Right lobe of liver (tissue), 6 donors: Measurements from ENCODE around the gene AHNAK. TPM values are rescaled to one million over a fixed set of nuclear protein-coding genes. Genes with fewer than 3 reads are reported as not detected.
A peak's percentile ranks its signal among the peaks of the same experiment; 100 is the strongest.

Experiments
- ATAC-seq, 4 donors: fragments of 200-7000 bp; cut with Tn5 transposase; one replicate each; pipeline ENCODE4 v1.9.1; 2020; ENCODE audit warnings: mild to moderate bottlenecking in 4 of 4, moderate library complexity in 4 of 4
- DNase-seq, 3 donors: peaks; one replicate each; pipeline ENCODE4 v3.0.0-alpha.2; 2020
- H3K27ac ChIP-seq, 3 donors: fragments of 200-600 bp; one replicate each; pipeline ENCODE4 v1.8.0; 2022
- H3K27me3 ChIP-seq, 2 donors: fragments of 200-600 bp; one replicate each; pipeline ENCODE4 v1.8.0; 2022
- H3K36me3 ChIP-seq, 4 donors: fragments of 200-600 bp; sonication (generic) in 1 of 4; one replicate each; pipeline versions ENCODE4 v1.5.1 to v1.8.0; 2017 to 2022; ENCODE audit warnings: control low read depth in 1 of 4
- H3K4me1 ChIP-seq, 4 donors: fragments of 200-600 bp; sonication (generic) in 1 of 4; one replicate each; pipeline versions ENCODE4 v1.5.1 to v1.8.0; 2017 to 2022; ENCODE audit warnings: control low read depth in 1 of 4
- H3K4me3 ChIP-seq, 3 donors: fragments of 200-600 bp; one replicate each; pipeline ENCODE4 v1.8.0; 2022
- H3K9me3 ChIP-seq, 4 donors: fragments of 200-600 bp; sonication (generic) in 1 of 4; one replicate each; pipeline versions ENCODE4 v1.5.1 to v1.8.0; 2017 to 2022; ENCODE audit warnings: control low read depth in 1 of 4
- CTCF ChIP-seq, 4 donors: fragments of 200-600 bp in 3 of 4; fragments of 450-650 bp in 1 of 4; IDR thresholded peaks; one replicate each; pipeline versions ENCODE4 v1.5.1 to v1.8.0; 2016 to 2022; ENCODE audit warnings: antibody characterized with exemption in 4 of 4, mild to moderate bottlenecking in 2 of 4
- POLR2A ChIP-seq: fragments of 450-650 bp; IDR thresholded peaks from one replicate; pipeline ENCODE4 v1.6.1; 2017; ENCODE audit warnings: antibody characterized with exemption, mild to moderate bottlenecking
- WGBS: methylation state at CpG from one replicate; pipeline ENCODE4 v1.1.6; 2018; ENCODE audit warnings: low coverage, low lambda C conversion rate; ENCODE audit not compliant: insufficient coverage; ENCODE audit errors: missing lambda C conversion rate; 5-methylcytosine and 5-hydroxymethylcytosine counted together
- intact Hi-C, 2 donors: fragments of 100-400 bp; cut with DNase I; formaldehyde crosslinking; loops; one replicate each; pipeline versions ENCODE4 v1.11.2 to v1.14.1; 2022
- total RNA-seq, 6 experiments: library from RNA; depleted of rRNA in 2 of 6; stranded (reverse); fragments of >200 nt in 2 of 6; fragmentation: NEBNext Ultra II Directional in 3 of 6; extraction: Animal tissue kit (Norgen Biotek cat#: 25700) in 3 of 6; gene quantifications; one replicate each; pipeline versions ENCODE4 v1.1.0 to v1.2.4, GENCODE V29; 2016 to 2023
- donor health status: DM: no; HTN: yes; CAD: no.
- donor health status: DM: no; HTN: no; CAD: no.
- donor health status: DM: no; HTN: no; CAD: no.
- donor health status: DM: no; HTN: yes; CAD: no.
- donor health status: DM: no; HTN: yes; CAD: no.

Gene AHNAK
- total RNA-seq, 6 experiments from 2014 or later, result 91.0 to 180 (median 113) TPM

- TF ChIP-seq CTCF (IDR thresholded peaks at IDR 0.05) (peak in 2 of 4 donors; percentile 17 to 57), POLR2A (no peak)
- ATAC-seq (peak; percentile 87 to 93 (median 89)), DNase-seq (peak; percentile 83 to 92 (median 90))
- H3K36me3 ChIP-seq, result no peaks in the 10 kb centered on the region
- WGBS, result 45% methylated on average over 7 of the region's 9 CpGs
- H3K27ac ChIP-seq, result peak overlapping the region; percentile 28 to 69 (median 32)
- intact Hi-C loops, result no loop called here
- no peaks in the 10 kb centered on the region for H3K9me3 ChIP-seq
- H3K4me3 ChIP-seq, result no peak overlapping the region
- no peaks in the 10 kb centered on the region for H3K27me3 ChIP-seq
- H3K4me1 ChIP-seq, result peaks cover 0 to 40% (median 12%) of the 10 kb centered on the region in 4 donors
These were observed 97.2 kb downstream of the AHNAK start for GRCh38 chr11:62449451-62449851.

DNA sequence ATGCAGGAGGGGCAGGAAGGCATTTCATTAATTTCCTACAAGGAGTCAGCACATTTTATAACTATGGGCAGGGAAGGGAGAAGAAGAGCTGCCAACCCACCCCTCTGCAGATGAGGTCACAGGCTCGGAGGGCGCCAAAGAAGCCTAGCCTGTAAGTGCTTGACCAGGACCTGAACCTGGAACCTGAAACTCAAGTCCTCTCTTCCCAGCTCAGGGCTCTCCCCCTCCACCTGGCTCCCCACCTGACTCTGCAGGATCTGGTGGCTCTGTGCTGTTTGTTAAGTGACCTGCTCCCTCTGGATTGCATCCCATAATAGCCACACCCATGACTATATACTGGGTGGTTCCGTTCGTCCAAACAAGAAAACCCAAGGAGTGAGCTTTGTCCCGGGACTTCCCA lies 100.5 kb downstream of the AHNAK start:
- no peak for DNase-seq
- Histone ChIP-seq H3K9me3 (no peaks in the 10 kb centered on the region), H3K4me3 (no peak overlapping the region), H3K4me1 (peaks cover 0 to 35% (median 12%) of the 10 kb centered on the region in 4 donors), H3K36me3 (no peaks in the 10 kb centered on the region), H3K27me3 (no peaks in the 10 kb centered on the region), H3K27ac (no peak overlapping the region)
- no peak for ATAC-seq
- 71% methylated on average over 5 of the region's 5 CpGs for WGBS
- intact Hi-C loops, result no loop called here
- TF ChIP-seq CTCF (IDR thresholded peaks at IDR 0.05), result no peak
- no peak for TF ChIP-seq POLR2A

GRCh38 chr11:62445314-62445740 lies 101.3 kb downstream of the AHNAK start:
- no peaks in the 10 kb centered on the region for H3K9me3 ChIP-seq
- ATAC-seq, result peak in 1 of 4 donors; percentile 3
- H3K4me3 ChIP-seq, result no peak overlapping the region
- 40% methylated on average over 3 of the region's 5 CpGs for WGBS
- H3K4me1 ChIP-seq, result peaks cover 0 to 29% (median 12%) of the 10 kb centered on the region in 4 donors
- no peaks in the 10 kb centered on the region for H3K36me3 ChIP-seq
- TF ChIP-seq CTCF (IDR thresholded peaks at IDR 0.05) (no peak), POLR2A (no peak)
- DNase-seq, result no peak
- intact Hi-C loops, result no loop called here
- peak overlapping the region in 1 of 3 donors; percentile 7 for H3K27ac ChIP-seq
- no peaks in the 10 kb centered on the region for H3K27me3 ChIP-seq

GRCh38 chr11:62444835-62445234 lies 101.8 kb downstream of the AHNAK start:
- H3K4me1 ChIP-seq, result peaks cover 0 to 24% (median 12%) of the 10 kb centered on the region in 4 donors
- H3K4me3 ChIP-seq, result peak overlapping the region in 1 of 3 donors; percentile 31
- H3K27ac ChIP-seq, result peak overlapping the region; percentile 1 to 9 (median 7)
- TF ChIP-seq CTCF (IDR thresholded peaks at IDR 0.05) (no peak), POLR2A (no peak)
- H3K36me3 ChIP-seq, result no peaks in the 10 kb centered on the region
- no peaks in the 10 kb centered on the region for H3K27me3 ChIP-seq
- intact Hi-C loops, result no loop called here
- DNase-seq (peak in 1 of 3 donors; percentile 36), ATAC-seq (peak; percentile 21 to 50 (median 42))
- WGBS, result 21% methylated on average over 8 of the region's 9 CpGs
- no peaks in the 10 kb centered on the region for H3K9me3 ChIP-seq
